SK-N-SH treated with all-trans-retinoic acid at 6 μM for 48 hours (cell line): Measurements from ENCODE around the gene BEX3.

Experiments used
- ATAC-seq: fragments of 200-7000 bp; cut with Tn5 transposase; 3 replicates; pipeline ENCODE4 v1.9.1; 2020; ENCODE audit warnings: mild to moderate bottlenecking, moderate library complexity
- ARNTL ChIP-seq: fragments of 450-650 bp; formaldehyde crosslinking; IDR thresholded peaks from 2 replicates; pipeline ENCODE4 v1.5.0; 2020; ENCODE audit warnings: low read depth, mild to moderate bottlenecking, moderate library complexity, borderline replicate concordance
- BACH2 ChIP-seq: fragments of 250-450 bp; sonication (Bioruptor Pico); IDR thresholded peaks from 2 replicates; pipeline ENCODE4 v1.9.0; 2021; ENCODE audit warnings: mild to moderate bottlenecking, borderline replicate concordance
- CSDC2 ChIP-seq: fragments of 250-450 bp; sonication (Bioruptor Pico); IDR thresholded peaks from 2 replicates; pipeline ENCODE4 v1.5.0; 2020; ENCODE audit warnings: mild to moderate bottlenecking, moderate library complexity
- CSRNP3 ChIP-seq: fragments of 250-450 bp; sonication (Bioruptor Pico); IDR thresholded peaks from 2 replicates; pipeline ENCODE4 v1.5.1; 2021; ENCODE audit warnings: mild to moderate bottlenecking, moderate library complexity
- ESRRG ChIP-seq: fragments of 250-450 bp; sonication (Bioruptor Pico); IDR thresholded peaks from 2 replicates; pipeline ENCODE4 v1.6.1; 2021; ENCODE audit warnings: mild to moderate bottlenecking
- GLIS3 ChIP-seq: fragments of 250-450 bp; sonication (Bioruptor Pico); IDR thresholded peaks from 2 replicates; pipeline ENCODE4 v1.5.0; 2020; ENCODE audit warnings: mild to moderate bottlenecking, moderate library complexity
- ISL1 ChIP-seq: fragments of 250-450 bp; sonication (Bioruptor Pico); IDR thresholded peaks from 2 replicates; pipeline ENCODE4 v2.1.2; 2022; ENCODE audit warnings: mild to moderate bottlenecking, moderate library complexity
- OSR1 ChIP-seq: fragments of 250-450 bp; sonication (Bioruptor Pico); IDR thresholded peaks from 2 replicates; pipeline ENCODE4 v1.8.0; 2022; ENCODE audit warnings: moderate library complexity, mild to moderate bottlenecking, inconsistent platforms
- PATZ1 ChIP-seq: fragments of 250-450 bp; sonication (Bioruptor Pico); IDR thresholded peaks from 2 replicates; pipeline ENCODE4 v1.8.0; 2020; ENCODE audit warnings: mild to moderate bottlenecking, moderate library complexity, borderline replicate concordance
- PPARA ChIP-seq: fragments of 250-450 bp; sonication (Bioruptor Pico); IDR thresholded peaks from 2 replicates; pipeline ENCODE4 v1.5.0; 2020; ENCODE audit warnings: mild to moderate bottlenecking, borderline replicate concordance
- SNAI2 ChIP-seq: fragments of 250-450 bp; sonication (Bioruptor Pico); IDR thresholded peaks from 2 replicates; pipeline ENCODE4 v1.5.0; 2020; ENCODE audit warnings: mild to moderate bottlenecking, moderate library complexity
- TCF4 ChIP-seq: fragments of 250-450 bp; sonication (Bioruptor Pico); IDR thresholded peaks from 2 replicates; pipeline ENCODE4 v1.8.0; 2021; ENCODE audit warnings: mild to moderate bottlenecking, moderate library complexity, borderline replicate concordance
- TOX ChIP-seq: fragments of 250-450 bp; sonication (Bioruptor Pico); IDR thresholded peaks from 2 replicates; pipeline ENCODE4 v1.8.0; 2021; ENCODE audit warnings: mild to moderate bottlenecking, moderate library complexity, borderline replicate concordance
- TSHZ2 ChIP-seq: fragments of 250-450 bp; sonication (Bioruptor Pico); IDR thresholded peaks from 2 replicates; pipeline ENCODE4 v1.5.0; 2020; ENCODE audit warnings: mild to moderate bottlenecking, moderate library complexity
- ZC3H10 ChIP-seq: fragments of 250-450 bp; sonication (Bioruptor Pico); IDR thresholded peaks from 2 replicates; pipeline ENCODE4 v1.5.1; 2021; ENCODE audit warnings: mild to moderate bottlenecking, moderate library complexity
- ZFP3 ChIP-seq: fragments of 250-450 bp; sonication (Bioruptor Pico); IDR thresholded peaks from 2 replicates; pipeline ENCODE4 v1.5.0; 2020; ENCODE audit warnings: mild to moderate bottlenecking, moderate library complexity
- ZFP30 ChIP-seq: fragments of 450-650 bp; formaldehyde crosslinking; IDR thresholded peaks from 2 replicates; pipeline ENCODE4 v1.5.0; 2022; ENCODE audit warnings: mild to moderate bottlenecking, moderate library complexity
- ZNF565 ChIP-seq: fragments of 450-650 bp; formaldehyde crosslinking; conservative IDR thresholded peaks from 2 replicates; pipeline ENCODE4 v1.5.0; 2020; ENCODE audit warnings: low read depth, mild to moderate bottlenecking, moderate library complexity
- ZNF70 ChIP-seq: fragments of 450-650 bp; formaldehyde crosslinking; IDR thresholded peaks from 2 replicates; pipeline ENCODE4 v1.5.0; 2020; ENCODE audit warnings: mild to moderate bottlenecking, moderate library complexity
- ZNF8 ChIP-seq: fragments of 450-650 bp; formaldehyde crosslinking; IDR thresholded peaks from 2 replicates; pipeline ENCODE4 v1.5.0; 2020; ENCODE audit warnings: mild to moderate bottlenecking, moderate library complexity
- TF ChIP-seq, protein P1 (sequence below): fragments of 250-450 bp; sonication (Bioruptor Pico); IDR thresholded peaks from 2 replicates; pipeline ENCODE4 v1.8.0; 2021; ENCODE audit warnings: low read depth, mild to moderate bottlenecking, moderate library complexity, borderline replicate concordance
- TF ChIP-seq, protein P2 (sequence below): fragments of 250-450 bp; sonication (Bioruptor Pico); IDR thresholded peaks from 2 replicates; pipeline ENCODE4 v1.5.1; 2020; ENCODE audit warnings: low read depth, mild to moderate bottlenecking, moderate library complexity

The BEX3 gene

DNA sequence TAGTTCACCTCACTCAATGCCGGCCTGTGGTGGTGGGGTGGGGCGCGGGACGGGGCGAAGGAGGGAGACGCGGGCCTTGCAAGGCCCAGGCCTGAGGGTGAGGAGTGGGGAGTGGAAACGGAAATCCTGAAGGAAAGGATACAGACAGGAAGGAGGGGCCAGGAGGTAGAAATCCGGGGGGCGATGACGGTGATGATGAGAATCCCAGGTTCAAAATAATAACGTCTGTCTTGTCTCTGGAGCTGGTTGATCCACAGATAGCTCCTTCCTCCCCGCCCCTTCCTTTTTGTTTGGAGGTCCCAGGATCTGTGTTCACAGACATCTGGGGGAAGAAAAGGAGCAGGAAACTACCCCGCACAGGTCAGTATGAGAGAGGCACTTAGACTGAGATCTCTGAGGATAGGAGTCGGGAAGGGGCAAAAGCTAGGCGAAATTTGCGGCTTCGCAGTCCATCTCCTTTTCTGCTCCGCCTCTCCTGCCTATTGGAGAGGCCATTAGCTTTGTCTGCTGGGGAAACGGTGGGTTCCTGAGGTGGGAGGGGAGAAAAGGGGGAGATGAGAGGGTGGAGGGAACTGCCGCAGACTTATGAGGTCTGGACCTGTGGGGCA, 45.6 kb upstream of the BEX3 start:
- no peak for TF ChIP-seq PATZ1 (CRISPR knock-in tag)
- no peak for TF ChIP-seq OSR1 (CRISPR knock-in tag)
- TF ChIP-seq, protein P1, sequence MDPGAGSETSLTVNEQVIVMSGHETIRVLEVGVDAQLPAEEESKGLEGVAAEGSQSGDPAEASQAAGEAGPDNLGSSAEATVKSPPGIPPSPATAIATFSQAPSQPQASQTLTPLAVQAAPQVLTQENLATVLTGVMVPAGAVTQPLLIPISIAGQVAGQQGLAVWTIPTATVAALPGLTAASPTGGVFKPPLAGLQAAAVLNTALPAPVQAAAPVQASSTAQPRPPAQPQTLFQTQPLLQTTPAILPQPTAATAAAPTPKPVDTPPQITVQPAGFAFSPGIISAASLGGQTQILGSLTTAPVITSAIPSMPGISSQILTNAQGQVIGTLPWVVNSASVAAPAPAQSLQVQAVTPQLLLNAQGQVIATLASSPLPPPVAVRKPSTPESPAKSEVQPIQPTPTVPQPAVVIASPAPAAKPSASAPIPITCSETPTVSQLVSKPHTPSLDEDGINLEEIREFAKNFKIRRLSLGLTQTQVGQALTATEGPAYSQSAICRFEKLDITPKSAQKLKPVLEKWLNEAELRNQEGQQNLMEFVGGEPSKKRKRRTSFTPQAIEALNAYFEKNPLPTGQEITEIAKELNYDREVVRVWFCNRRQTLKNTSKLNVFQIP (CRISPR knock-in tag), result no peak
- no peak for TF ChIP-seq PPARA (CRISPR knock-in tag)
- TF ChIP-seq GLIS3 (CRISPR knock-in tag), result no peak
- no peak for TF ChIP-seq ZFP30 (CRISPR knock-in tag)
- TF ChIP-seq ZFP3, result no peak
- TF ChIP-seq ESRRG (CRISPR knock-in tag), result no peak
- no peak for TF ChIP-seq ZNF565 (CRISPR knock-in tag)
- no peak for TF ChIP-seq BACH2 (CRISPR knock-in tag)
- TF ChIP-seq TSHZ2 (CRISPR knock-in tag), result no peak
- no peak for TF ChIP-seq CSRNP3 (CRISPR knock-in tag)
- no peak for TF ChIP-seq ZNF8 (CRISPR knock-in tag)
- TF ChIP-seq TCF4 (CRISPR knock-in tag), result no peak
- TF ChIP-seq, protein P2, sequence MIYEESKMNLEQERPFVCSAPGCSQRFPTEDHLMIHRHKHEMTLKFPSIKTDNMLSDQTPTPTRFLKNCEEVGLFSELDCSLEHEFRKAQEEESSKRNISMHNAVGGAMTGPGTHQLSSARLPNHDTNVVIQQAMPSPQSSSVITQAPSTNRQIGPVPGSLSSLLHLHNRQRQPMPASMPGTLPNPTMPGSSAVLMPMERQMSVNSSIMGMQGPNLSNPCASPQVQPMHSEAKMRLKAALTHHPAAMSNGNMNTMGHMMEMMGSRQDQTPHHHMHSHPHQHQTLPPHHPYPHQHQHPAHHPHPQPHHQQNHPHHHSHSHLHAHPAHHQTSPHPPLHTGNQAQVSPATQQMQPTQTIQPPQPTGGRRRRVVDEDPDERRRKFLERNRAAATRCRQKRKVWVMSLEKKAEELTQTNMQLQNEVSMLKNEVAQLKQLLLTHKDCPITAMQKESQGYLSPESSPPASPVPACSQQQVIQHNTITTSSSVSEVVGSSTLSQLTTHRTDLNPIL (CRISPR knock-in tag), result no peak
- TF ChIP-seq ISL1 (CRISPR knock-in tag), result no peak
- no peak for TF ChIP-seq SNAI2 (CRISPR knock-in tag)
- no peak for TF ChIP-seq ARNTL (CRISPR knock-in tag)
- no peak for TF ChIP-seq CSDC2 (CRISPR knock-in tag)
- TF ChIP-seq TOX (CRISPR knock-in tag), result no peak
- TF ChIP-seq, all 23 proteins: peak for 0
- ATAC-seq, result peak; percentile 79

GRCh38 chrX:103338663-103339062, 37.7 kb upstream of the BEX3 start:
- no peak for ATAC-seq
- TF ChIP-seq ISL1 (CRISPR knock-in tag) (no peak), ZFP3 (no peak), TOX (CRISPR knock-in tag) (no peak), ARNTL (CRISPR knock-in tag) (no peak), GLIS3 (CRISPR knock-in tag) (no peak), OSR1 (CRISPR knock-in tag) (no peak), ZNF565 (CRISPR knock-in tag) (no peak), ZNF8 (CRISPR knock-in tag) (no peak), PPARA (CRISPR knock-in tag) (no peak), TCF4 (CRISPR knock-in tag) (no peak), ZNF70 (CRISPR knock-in tag) (no peak), BACH2 (CRISPR knock-in tag) (no peak), ZFP30 (CRISPR knock-in tag) (no peak), ZC3H10 (CRISPR knock-in tag) (no peak), CSRNP3 (CRISPR knock-in tag) (no peak)
- TF ChIP-seq, protein P1 (CRISPR knock-in tag), result no peak
- TF ChIP-seq, protein P2 (CRISPR knock-in tag), result no peak
